HL-60/S4 (cell line): ENCODE measurements around the gene ABCA9.

Experiments
- in situ Hi-C: fragments of 300-500 bp; cut with MboI; formaldehyde crosslinking; loops from 2 replicates; pipeline ENCODE4 v1.14.3; 2022; ENCODE audit warnings: low sequenced_read_pairs

Gene ABCA9

GRCh38 chr17:69066482-69066881 is 5.8 kb upstream of the ABCA9 start:
- in situ Hi-C loops = no loop called here

- in situ Hi-C loops = no loop called here
Measured at GRCh38 chr17:69065113-69065512, 4.4 kb upstream of the ABCA9 start.

- in situ Hi-C loops = no loop called here
Measured at GRCh38 chr17:69064476-69064875, 3.7 kb upstream of the ABCA9 start.

GRCh38 chr17:69064001-69064400 is 3.3 kb upstream of the ABCA9 start:
- in situ Hi-C loops = no loop called here

GRCh38 chr17:69062860-69063581 is 2.3 kb upstream of the ABCA9 start:
- in situ Hi-C loops = no loop called here

- in situ Hi-C loops = no loop called here
Measured at GRCh38 chr17:69061721-69062556, 1.2 kb upstream of the ABCA9 start.

GRCh38 chr17:69059458-69060175 is 1.1 kb downstream of the ABCA9 start:
- in situ Hi-C loops = no loop called here

GRCh38 chr17:69058165-69058564 is 2.6 kb downstream of the ABCA9 start:
- in situ Hi-C loops = no loop called here

- in situ Hi-C loops = no loop called here
Measured at GRCh38 chr17:69057280-69057679, 3.4 kb downstream of the ABCA9 start.

GRCh38 chr17:69056179-69056823 is 4.4 kb downstream of the ABCA9 start:
- in situ Hi-C loops = no loop called here

- in situ Hi-C loops = no loop called here
Measured at GRCh38 chr17:69055334-69055733, 5.4 kb downstream of the ABCA9 start.

GRCh38 chr17:69050999-69051775 is 9.5 kb downstream of the ABCA9 start:
- in situ Hi-C loops = no loop called here

- in situ Hi-C loops = no loop called here
Measured at GRCh38 chr17:69048634-69049033, 12.1 kb downstream of the ABCA9 start.

GRCh38 chr17:69047368-69048263 is 13.1 kb downstream of the ABCA9 start:
- in situ Hi-C loops = no loop called here

GRCh38 chr17:69046121-69046807 is 14.5 kb downstream of the ABCA9 start:
- in situ Hi-C loops = no loop called here

- in situ Hi-C loops = no loop called here
Measured at GRCh38 chr17:69045646-69046045, 15.1 kb downstream of the ABCA9 start.

GRCh38 chr17:69044371-69044770 is 16.4 kb downstream of the ABCA9 start:
- in situ Hi-C loops = no loop called here

GRCh38 chr17:69043098-69043734 is 17.5 kb downstream of the ABCA9 start:
- in situ Hi-C loops = no loop called here
